NOMO-1 (cell line): Measurements from ENCODE around the gene MYMX.

Source experiments
- DNase-seq, 2 experiments: peaks; one replicate each; lab custom pipeline; 2025; ENCODE audit not compliant: unreplicated experiment in 2 of 2; lab: John Stamatoyannopoulos, UW

The MYMX gene

DNA sequence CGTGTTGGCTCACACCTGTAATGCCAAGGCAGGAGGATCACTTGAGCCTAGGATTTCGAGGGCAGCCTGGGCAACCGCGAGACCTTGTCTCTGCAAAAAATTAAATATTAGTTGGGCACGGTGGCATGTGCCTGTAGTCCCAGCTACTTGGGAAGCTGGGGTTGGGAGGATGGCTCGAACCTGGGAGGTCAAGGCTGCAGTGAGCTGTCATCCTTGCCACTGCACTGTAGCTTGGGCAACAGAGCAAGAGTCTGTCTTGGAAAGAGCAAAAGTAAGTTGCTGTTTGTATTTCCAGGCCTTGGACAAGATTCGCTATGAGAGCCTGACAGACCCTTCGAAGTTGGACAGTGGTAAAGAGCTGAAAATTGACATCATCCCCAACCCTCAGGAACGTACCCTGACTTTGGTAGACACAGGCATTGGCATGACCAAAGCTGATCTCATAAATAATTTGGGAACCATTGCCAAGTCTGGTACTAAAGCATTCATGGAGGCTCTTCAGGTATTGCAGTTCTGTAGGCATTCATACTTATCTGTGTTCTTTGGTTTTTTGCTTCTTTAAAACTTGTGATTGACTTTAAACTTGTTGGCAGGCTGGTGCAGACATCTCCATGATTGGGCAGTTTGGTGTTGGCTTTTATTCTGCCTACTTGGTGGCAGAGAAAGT is 32.5 kb downstream of the MYMX start:
- no peak for DNase-seq

GRCh38 chr6:44250067-44250717 is 33.5 kb downstream of the MYMX start:
- no peak for DNase-seq

- no peak for DNase-seq
Measured at GRCh38 chr6:44250718-44251123, 34.0 kb downstream of the MYMX start.

DNA sequence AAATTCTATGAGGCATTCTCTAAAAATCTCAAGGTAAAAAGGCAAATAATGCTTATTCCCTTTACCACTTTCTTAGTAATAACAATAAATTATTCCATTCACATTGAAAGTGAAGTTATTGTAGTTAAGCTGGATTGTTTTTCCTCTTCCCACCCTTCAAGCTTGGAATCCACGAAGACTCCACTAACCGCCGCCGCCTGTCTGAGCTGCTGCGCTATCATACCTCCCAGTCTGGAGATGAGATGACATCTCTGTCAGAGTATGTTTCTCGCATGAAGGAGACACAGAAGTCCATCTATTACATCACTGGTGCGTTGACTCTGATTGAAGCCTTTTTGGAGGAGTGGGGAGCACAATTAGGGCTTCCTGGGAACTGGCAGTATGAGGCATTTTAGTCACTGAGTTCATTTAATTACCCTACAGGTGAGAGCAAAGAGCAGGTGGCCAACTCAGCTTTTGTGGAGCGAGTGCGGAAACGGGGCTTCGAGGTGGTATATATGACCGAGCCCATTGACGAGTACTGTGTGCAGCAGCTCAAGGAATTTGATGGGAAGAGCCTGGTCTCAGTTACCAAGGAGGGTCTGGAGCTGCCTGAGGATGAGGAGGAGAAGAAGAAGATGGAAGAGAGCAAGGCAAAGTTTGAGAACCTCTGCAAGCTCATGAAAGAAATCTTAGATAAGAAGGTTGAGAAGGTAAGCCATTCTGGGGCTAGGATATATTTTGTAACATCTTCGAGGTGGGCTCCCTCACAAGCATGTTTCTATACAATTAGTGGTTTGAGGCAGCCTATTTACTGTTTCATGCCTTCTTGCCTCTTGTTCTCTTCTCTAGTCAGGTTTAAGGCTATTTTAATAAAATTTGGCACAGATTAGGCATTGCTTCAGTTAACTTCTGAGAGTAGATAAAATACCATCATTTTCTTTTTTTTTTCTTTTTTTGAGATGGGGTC is 35.1 kb downstream of the MYMX start:
- no peak for DNase-seq

DNA sequence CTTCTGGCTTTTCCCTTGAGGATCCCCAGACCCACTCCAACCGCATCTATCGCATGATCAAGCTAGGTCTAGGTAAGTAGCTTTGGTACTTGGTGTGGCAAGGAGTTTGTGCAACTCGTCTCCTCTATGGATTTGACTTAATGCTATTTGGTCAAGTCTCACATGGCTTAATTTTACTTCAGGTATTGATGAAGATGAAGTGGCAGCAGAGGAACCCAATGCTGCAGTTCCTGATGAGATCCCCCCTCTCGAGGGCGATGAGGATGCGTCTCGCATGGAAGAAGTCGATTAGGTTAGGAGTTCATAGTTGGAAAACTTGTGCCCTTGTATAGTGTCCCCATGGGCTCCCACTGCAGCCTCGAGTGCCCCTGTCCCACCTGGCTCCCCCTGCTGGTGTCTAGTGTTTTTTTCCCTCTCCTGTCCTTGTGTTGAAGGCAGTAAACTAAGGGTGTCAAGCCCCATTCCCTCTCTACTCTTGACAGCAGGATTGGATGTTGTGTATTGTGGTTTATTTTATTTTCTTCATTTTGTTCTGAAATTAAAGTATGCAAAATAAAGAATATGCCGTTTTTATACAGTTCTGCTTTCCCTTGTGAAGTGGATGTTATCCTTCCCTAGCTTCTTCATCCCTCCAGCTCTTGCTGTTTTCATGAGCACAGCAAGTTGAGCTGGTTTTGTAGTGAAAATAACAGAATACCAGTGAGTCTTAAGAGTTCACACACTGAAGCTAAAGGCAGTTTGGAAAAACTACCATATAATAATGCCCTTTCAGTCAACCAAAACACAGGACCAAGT is 36.8 kb downstream of the MYMX start:
- DNase-seq = peak; percentile 14 to 17

GRCh38 chr6:44254191-44255104 is 37.7 kb downstream of the MYMX start:
- no peak for DNase-seq

DNA sequence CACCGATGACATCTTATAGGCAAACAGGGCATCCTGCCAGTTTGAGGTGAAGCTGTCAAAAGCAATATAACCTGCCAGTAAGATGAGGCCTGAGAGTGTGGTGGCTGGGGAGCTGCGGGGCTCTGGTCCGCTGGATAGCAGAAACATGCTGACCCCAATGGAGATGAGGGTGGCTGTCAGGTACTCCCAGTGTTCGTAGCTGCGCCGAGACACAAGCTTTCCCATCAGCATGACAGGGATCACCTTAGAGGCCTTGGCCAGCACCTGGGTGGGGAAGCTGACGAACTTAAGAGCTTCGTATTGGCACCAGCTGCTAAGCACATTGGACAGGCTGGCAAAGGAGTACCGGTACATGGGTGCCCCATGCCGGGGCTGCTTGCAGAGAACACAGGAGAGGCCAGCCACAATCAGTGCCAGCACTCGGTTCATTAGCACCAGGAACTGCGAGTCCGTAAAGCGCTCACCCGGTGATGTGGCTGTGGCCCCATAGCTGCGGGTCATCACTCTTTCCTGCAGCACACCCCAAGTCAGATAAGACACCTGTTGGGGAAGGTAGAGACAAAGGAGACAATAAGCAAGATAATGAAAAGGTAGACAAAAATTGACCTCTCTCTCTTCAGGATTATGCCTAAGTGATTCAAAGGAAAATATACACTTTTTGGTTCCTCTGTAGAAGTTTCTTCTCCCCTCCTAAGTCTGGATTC is 38.5 kb downstream of the MYMX start:
- DNase-seq = no peak

DNA sequence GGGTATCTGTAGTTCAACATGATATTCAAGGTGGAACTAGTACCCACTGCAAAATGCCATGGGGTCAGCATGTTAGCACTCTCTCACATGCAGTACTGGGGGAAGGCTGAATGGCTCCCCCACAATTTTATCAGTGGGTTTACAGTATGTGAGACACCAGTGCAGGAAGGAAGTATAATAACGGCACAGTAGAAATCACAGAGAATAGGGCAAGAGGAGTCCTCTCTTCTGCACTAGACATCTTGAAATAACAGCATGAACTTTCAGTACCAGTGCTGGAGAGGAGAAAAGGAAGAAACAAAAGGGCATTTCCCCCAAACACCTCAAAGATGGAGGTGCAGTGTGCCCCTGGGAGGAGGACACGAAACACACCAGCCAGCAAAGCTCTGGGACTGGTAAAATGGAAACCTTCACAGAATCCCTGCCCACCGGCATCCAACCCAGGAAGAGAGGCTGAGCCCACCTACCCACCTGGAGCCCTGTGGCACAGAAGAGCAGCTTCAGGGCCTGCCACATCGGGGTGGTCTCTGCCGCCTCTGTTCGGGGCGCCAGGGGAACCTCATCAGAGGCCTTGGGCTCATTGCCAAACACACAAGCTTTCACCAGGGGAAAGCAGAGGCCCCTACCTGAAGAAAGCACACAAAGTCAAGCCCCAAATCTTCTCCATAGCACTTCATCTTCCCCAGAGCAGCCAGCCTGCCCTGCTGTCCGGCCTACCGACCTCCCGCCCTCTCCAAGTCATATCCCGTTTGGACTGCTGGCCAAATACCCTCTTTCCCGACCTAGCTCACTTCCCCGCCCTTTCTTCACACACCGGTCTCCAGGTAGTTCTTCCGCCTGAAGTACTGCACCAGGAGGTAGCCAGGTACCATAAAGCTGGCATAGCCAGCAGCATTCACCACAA is 39.4 kb downstream of the MYMX start:
- DNase-seq = no peak

GRCh38 chr6:44256775-44257024 is 40.0 kb downstream of the MYMX start:
- peak in 1 of 2 experiments; percentile 14 for DNase-seq

DNA sequence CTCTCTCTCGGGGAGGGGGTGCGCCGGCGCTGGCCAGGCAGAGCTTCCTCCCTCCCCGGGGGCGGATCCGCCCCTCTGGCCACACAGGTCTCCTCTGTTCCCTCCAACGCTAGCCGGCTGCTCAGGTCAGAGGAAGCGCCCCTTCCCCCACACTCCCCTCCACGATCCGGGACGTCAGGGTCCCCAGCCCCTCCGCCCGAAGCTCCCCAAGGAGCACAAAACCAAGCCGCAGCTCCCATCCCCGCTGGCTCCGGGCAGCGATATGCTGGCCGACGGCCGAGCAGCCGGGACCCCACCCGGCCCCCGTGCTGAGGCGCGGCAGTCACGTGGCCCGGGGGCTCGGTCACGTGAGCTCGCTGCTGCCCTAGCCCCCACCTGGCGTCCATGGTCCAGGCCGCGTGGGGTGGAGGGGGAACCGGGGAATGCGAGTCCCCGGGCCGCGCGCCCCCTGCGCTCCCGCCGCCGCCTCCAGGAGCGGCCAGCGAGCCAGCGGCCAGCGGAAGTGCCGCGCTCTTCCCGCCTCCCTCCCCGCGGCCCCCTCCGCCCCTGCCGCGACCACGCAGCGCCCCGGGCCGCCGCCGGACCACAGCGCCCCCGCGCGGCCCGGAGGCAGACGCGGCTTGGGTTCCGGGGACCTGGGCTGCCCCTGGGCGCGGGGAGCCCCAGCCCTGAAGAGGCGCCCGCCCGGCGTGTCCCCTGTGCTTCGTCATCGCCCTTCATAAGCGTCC is 40.5 kb downstream of the MYMX start, which contains the start of gene SLC35B2:
TSS of gene SLC35B2 (minus strand) at position 504 of the 728 bp plus-strand sequence. CDS start at position 386, 118 bp downstream.
- peak; percentile 59 to 77 for DNase-seq

- no peak for DNase-seq
Measured at GRCh38 chr6:44257753-44258324, 41.1 kb downstream of the MYMX start.

DNA sequence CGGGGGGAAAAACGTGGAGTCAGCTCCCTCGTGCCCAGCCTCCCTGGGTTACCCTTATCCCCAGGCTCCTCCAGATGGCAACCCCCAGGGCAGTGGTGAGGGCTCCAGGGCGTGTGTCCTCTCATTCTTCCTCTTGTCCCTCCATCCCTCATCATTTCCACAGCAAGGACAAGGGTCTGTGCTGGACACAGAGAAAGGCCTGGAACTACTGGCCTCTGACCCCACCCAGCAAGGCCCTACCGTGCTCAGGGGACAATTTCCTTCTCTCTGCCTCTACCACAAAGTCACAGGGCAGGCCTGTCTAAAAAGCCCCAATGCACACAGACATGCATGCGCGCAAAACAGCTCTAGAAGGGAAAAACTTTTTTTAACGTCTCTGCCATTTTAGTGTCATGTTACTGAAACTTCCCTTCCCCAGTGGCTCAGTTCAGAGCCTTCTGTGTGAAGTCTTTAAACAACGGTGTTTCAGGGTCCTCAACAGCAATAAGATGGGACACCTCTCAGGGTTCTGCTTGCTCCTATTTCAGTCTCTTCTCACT is 41.7 kb downstream of the MYMX start:
- no peak for DNase-seq

- DNase-seq = no peak
Measured at GRCh38 chr6:44258921-44259320, 42.2 kb downstream of the MYMX start.

- no peak for DNase-seq
Measured at GRCh38 chr6:44260011-44260410, 43.3 kb downstream of the MYMX start.

DNA sequence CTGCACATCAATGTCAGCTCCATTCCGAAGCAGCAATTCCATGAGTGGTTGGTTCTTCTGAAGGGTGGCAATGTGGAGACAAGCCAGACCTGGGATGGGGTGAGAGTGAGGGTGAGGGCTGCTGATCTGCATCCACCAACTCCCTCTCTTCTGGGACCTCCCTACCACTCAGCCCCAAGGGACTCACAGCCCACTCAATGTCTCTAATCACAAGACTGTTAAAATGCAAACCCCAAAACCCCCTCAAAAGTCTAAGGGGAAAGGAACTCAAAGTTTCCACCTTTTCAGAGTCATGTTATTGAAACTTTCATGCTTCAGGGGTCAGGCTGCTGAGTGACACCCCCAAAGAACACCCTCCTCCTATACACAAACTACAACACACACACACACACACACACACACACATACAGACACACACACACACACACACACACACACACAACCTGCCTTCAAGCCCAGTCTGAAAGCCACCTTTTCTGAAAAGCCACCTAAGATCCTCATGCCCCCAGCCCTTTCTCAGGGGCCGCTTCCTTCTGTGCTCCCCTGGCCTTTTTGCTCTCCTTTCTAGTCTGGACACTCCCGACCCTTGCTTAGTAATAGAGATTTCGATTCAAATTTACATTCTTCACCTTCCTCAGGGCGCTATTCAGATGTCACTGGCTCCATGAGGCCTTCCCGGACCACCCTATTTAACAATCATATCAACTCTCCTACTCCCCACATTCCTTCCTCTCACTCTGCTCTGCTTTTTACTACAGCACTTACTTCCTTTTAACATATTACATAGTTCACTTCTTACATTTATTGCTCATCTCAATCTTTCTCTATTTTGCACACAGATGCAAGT is 43.9 kb downstream of the MYMX start:
- DNase-seq = no peak

DNA sequence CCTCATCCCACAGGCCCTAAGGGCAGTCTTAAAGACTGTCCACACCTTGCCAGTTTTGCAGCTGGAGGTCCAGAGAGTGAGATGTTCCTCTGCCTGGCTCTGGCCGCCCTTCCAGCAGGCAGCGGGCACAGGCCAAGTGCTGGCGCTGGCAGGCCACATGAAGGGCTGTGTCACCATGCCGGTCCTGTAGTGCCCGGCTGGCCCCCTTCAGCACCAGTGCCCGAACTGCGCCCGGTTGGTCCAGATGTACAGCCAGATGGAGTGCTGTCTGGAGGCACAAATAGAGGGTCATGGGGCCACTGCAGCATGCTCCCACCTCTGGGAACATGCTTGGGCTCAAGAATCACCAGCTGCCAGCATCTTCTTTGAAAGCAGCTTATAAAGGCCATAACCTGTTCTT is 44.9 kb downstream of the MYMX start:
- no peak for DNase-seq
